ENCODE data around the gene PCDHGA2.

- TF ChIP-seq EZH2phosphoT487 (IDR thresholded peaks at IDR 0.05; ENCODE audit: insufficient read depth, low read depth) (no peak), EZH2 (IDR thresholded peaks at IDR 0.05; ENCODE audit: insufficient read depth, poor library complexity, severe bottlenecking) (no peak)
These were observed 22.1 kb downstream of the PCDHGA2 start for GRCh38 chr5:141360685-141361084.

All from GM23248 (cell line).